GM12878 (cell line): ENCODE data around the gene SUPT6H. TPM values are rescaled to one million over a fixed set of nuclear protein-coding genes. Genes with fewer than 3 reads are reported as not detected.

Experiments used
- BACH1 ChIP-seq: fragments of 450-650 bp; IDR thresholded peaks from 2 replicates; pipeline ENCODE4 v1.6.1; 2017; ENCODE audit warnings: mild to moderate bottlenecking, borderline replicate concordance
- BCL3 ChIP-seq: IDR thresholded peaks from 2 replicates; pipeline ENCODE4 v1.6.1; 2011; ENCODE audit warnings: borderline replicate concordance, low read depth, mild to moderate bottlenecking, moderate library complexity, low read length; ENCODE audit not compliant: insufficient read depth, poor library complexity, severe bottlenecking
- CBFB ChIP-seq: IDR thresholded peaks from 2 replicates; pipeline ENCODE4 v1.6.1; 2016; ENCODE audit warnings: antibody characterized with exemption, low read depth
- CHD1 ChIP-seq: IDR thresholded peaks from 2 replicates; pipeline ENCODE4 v1.6.1; 2012; ENCODE audit warnings: low read depth, low read length, improper control_type of control experiment
- E4F1 ChIP-seq: fragments of 450-650 bp; IDR thresholded peaks from 2 replicates; pipeline ENCODE4 v1.6.1; 2018; ENCODE audit warnings: borderline replicate concordance, mild to moderate bottlenecking; ENCODE audit not compliant: partially characterized antibody
- EGR1 ChIP-seq, 2 experiments: IDR thresholded peaks; 1 replicate in 1 of 2; 2 replicates in 1 of 2; pipeline ENCODE4 v1.6.1; 2011 to 2012; ENCODE audit warnings: low read depth in 2 of 2, low read length in 2 of 2, borderline replicate concordance in 1 of 2, mild to moderate bottlenecking in 1 of 2, moderate library complexity in 1 of 2
- GATAD2B ChIP-seq: fragments of 450-650 bp; conservative IDR thresholded peaks from 2 replicates; pipeline ENCODE4 v1.6.1; 2017; ENCODE audit warnings: low read depth, mild to moderate bottlenecking, moderate library complexity
- HDGF ChIP-seq: fragments of 450-650 bp; IDR thresholded peaks from 2 replicates; pipeline ENCODE4 v1.6.1; 2016; ENCODE audit warnings: antibody characterized with exemption
- KLF5 ChIP-seq: fragments of 450-650 bp; IDR thresholded peaks from 2 replicates; pipeline ENCODE4 v1.6.1; 2014; ENCODE audit warnings: mild to moderate bottlenecking; ENCODE audit not compliant: partially characterized antibody
- MEF2B ChIP-seq: fragments of 450-650 bp; IDR thresholded peaks from 2 replicates; pipeline ENCODE4 v1.6.1; 2018; ENCODE audit warnings: mild to moderate bottlenecking, moderate library complexity; ENCODE audit not compliant: partially characterized antibody, poor library complexity, severe bottlenecking
- NFYB ChIP-seq: IDR thresholded peaks from 2 replicates; pipeline ENCODE4 v1.6.1; 2011; ENCODE audit warnings: low read depth, mild to moderate bottlenecking, low read length, improper control_type of control experiment, moderate library complexity; ENCODE audit not compliant: insufficient read depth
- NRF1 ChIP-seq: conservative IDR thresholded peaks from 2 replicates; pipeline ENCODE4 v1.6.1; 2011; ENCODE audit warnings: mild to moderate bottlenecking, low read depth, low read length, improper control_type of control experiment
- POLR2A ChIP-seq: IDR thresholded peaks from 2 replicates; pipeline ENCODE4 v1.6.1; 2011; ENCODE audit warnings: low read depth, mild to moderate bottlenecking, low read length
- POLR2AphosphoS2 ChIP-seq: IDR thresholded peaks from 2 replicates; pipeline ENCODE4 v1.6.1; 2011; ENCODE audit warnings: low read depth, mild to moderate bottlenecking, low read length, improper control_type of control experiment, moderate library complexity
- POU2F2 ChIP-seq: IDR thresholded peaks from 3 replicates; pipeline ENCODE4 v1.6.1; 2011; ENCODE audit warnings: low read depth, mild to moderate bottlenecking, low read length, borderline replicate concordance
- RFX5 ChIP-seq: IDR thresholded peaks from 2 replicates; pipeline ENCODE4 v1.6.1; 2011; ENCODE audit warnings: low read depth, low read length, improper control_type of control experiment
- SMARCA5 ChIP-seq: fragments of 450-650 bp; IDR thresholded peaks from 2 replicates; pipeline ENCODE4 v1.6.1; 2017; ENCODE audit warnings: mild to moderate bottlenecking
- YY1 ChIP-seq: IDR thresholded peaks from 2 replicates; pipeline ENCODE4 v1.6.1; 2011; ENCODE audit warnings: low read depth, mild to moderate bottlenecking, low read length
- ZNF384 ChIP-seq: IDR thresholded peaks from 2 replicates; pipeline ENCODE4 v1.6.1; 2012; ENCODE audit warnings: low read depth, mild to moderate bottlenecking, low read length, improper control_type of control experiment, borderline replicate concordance
- polyA plus RNA-seq, 11 experiments: library from polyadenylated mRNA; depleted of rRNA in 4 of 11; unstranded in 6 of 11; stranded (reverse) in 5 of 11; fragments of >200 nt; fragmentation: Nextera tagmentation in 4 of 11; fragmentation: Illumina TruSeq in 1 of 11; extraction: Ambion mirVana in 4 of 11; extraction: Trizol in 1 of 11; gene quantifications; 1 replicate in 1 of 11; 2 replicates in 10 of 11; pipeline versions ENCODE4 v1.2.1 to v1.2.3, GENCODE V29; 2011 to 2016; ENCODE audit warnings: inconsistent platforms in 2 of 11, missing spikeins in 2 of 11, low read depth in 1 of 11
- total RNA-seq, 4 experiments: library from RNA; depleted of rRNA in 3 of 4; stranded (reverse); fragments of >200 nt in 3 of 4; fragmentation: Illumina TruSeq in 1 of 4; extraction: Trizol in 1 of 4; gene quantifications; 2 replicates each; pipeline versions ENCODE4 v1.2.1 to v1.2.3, GENCODE V29; 2013 to 2021
- TF ChIP-seq, protein P1 (sequence below): fragments of 450-650 bp; formaldehyde crosslinking; IDR thresholded peaks from 2 replicates; pipeline ENCODE4 v1.5.0; 2022; ENCODE audit warnings: mild to moderate bottlenecking, missing genetic modification characterization

Gene SUPT6H
- total and polyA plus RNA-seq, 10 of the 15 experiments (the other 5 are each of a cell fraction or from before 2014, with no cell fraction given), result 1.7 to 58.8 (median 37.7) TPM

DNA sequence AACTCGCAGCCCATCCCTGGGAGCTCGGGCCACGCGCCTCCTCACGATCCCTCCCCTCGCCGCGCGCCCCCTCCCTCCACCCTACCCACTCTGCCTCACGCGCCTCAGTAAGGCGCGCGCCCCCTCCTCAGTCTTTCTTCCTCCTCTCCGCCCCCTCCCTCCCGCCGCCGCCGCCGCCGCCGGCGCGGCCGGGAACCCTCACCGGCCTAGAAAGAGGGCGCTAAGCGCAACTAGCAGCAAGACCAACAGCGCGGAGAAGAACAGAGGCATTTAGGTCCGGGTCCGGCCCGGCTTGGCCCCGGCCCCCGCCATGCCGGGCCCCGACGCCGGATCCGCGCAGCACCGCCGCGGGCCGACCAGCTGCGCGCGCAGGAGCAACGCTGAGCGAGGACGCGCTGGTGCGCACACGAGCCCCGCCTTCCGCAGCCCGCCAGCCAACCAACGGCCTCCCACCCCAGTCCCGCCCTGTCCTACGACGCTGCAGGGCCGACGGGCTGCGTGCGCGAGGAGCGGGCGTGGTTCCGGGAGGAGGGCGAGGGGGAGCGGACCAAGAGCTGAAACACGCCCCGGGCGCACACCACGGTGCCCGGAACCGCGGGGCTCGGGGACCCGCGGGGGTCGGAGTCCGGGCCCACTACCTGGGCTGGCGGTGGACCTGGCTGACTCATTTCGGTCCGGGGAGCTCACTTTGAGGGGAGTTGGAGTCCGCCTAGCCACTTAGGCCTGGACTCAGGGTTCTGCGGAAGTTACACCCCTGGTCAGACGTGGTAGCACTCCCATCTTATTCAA lies 17.0 kb upstream of the SUPT6H start, which contains the start of gene BLTP2 (continued):
- TF ChIP-seq NRF1, result peak; percentile 60
- TF ChIP-seq BACH1, result peak; percentile 72; the same call in 1 of the 2 replicates
- TF ChIP-seq POU2F2, result 0 out of 3 replicates have a peak, but pooled peaks have one; percentile 26
- peak; percentile 91 for TF ChIP-seq YY1
- peak; percentile 65; the same call in 1 of the 2 replicates for TF ChIP-seq HDGF
- TF ChIP-seq EGR1 (IDR thresholded peaks at IDR 0.05; ENCODE audit: borderline replicate concordance in 1 of 2, low read depth in 2 of 2, low read length in 2 of 2), result peak in 1 of 2 experiments; percentile 35; a peak in 1 of 3 replicates
- TF ChIP-seq MEF2B, result peak; percentile 7
- 0 out of 2 replicates have a peak, but pooled peaks have one; percentile 63 for TF ChIP-seq POLR2AphosphoS2
- TF ChIP-seq NFYB, result peak; percentile 77; the same call in 1 of the 2 replicates
- peak; percentile 86 for TF ChIP-seq POLR2A
- 0 out of 2 replicates have a peak, but pooled peaks have one; percentile 42 for TF ChIP-seq CBFB
- no peak for TF ChIP-seq CHD1
- peak; percentile 77; the same call in 1 of the 2 replicates for TF ChIP-seq SMARCA5
- TF ChIP-seq, protein P1, sequence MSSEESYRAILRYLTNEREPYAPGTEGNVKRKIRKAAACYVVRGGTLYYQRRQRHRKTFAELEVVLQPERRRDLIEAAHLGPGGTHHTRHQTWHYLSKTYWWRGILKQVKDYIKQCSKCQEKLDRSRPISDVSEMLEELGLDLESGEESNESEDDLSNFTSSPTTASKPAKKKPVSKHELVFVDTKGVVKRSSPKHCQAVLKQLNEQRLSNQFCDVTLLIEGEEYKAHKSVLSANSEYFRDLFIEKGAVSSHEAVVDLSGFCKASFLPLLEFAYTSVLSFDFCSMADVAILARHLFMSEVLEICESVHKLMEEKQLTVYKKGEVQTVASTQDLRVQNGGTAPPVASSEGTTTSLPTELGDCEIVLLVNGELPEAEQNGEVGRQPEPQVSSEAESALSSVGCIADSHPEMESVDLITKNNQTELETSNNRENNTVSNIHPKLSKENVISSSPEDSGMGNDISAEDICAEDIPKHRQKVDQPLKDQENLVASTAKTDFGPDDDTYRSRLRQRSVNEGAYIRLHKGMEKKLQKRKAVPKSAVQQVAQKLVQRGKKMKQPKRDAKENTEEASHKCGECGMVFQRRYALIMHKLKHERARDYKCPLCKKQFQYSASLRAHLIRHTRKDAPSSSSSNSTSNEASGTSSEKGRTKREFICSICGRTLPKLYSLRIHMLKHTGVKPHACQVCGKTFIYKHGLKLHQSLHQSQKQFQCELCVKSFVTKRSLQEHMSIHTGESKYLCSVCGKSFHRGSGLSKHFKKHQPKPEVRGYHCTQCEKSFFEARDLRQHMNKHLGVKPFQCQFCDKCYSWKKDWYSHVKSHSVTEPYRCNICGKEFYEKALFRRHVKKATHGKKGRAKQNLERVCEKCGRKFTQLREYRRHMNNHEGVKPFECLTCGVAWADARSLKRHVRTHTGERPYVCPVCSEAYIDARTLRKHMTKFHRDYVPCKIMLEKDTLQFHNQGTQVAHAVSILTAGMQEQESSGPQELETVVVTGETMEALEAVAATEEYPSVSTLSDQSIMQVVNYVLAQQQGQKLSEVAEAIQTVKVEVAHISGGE, result peak; percentile 81
- peak; percentile 30 for TF ChIP-seq E4F1
- TF ChIP-seq GATAD2B, result peak; percentile 79; the same call in 1 of the 2 replicates
- peak; percentile 77 for TF ChIP-seq KLF5
- no peak for TF ChIP-seq ZNF384
- peak; percentile 37; the same call in 1 of the 2 replicates for TF ChIP-seq RFX5
- peak; percentile 60 for TF ChIP-seq BCL3
